NOMO-1 (cell line): ENCODE measurements around the gene INA.
"Not testable (repeated sequence)": the region's sequence is repeated elsewhere in the genome, so short reads cannot be mapped to it uniquely, and the experiment has no call there.

Source experiments
- DNase-seq, 2 experiments: peaks; one replicate each; lab custom pipeline; 2025; ENCODE audit not compliant: unreplicated experiment in 2 of 2; lab: John Stamatoyannopoulos, UW

Gene INA

GRCh38 chr10:103276896-103277712 is at the start of gene INA:
Gene INA (plus strand): TSS chr10:103277138. CDS start chr10:103277212, 74 bp downstream.
- DNase-seq, result no peak

- no peak for DNase-seq
These were observed 49.5 kb upstream of the INA start for GRCh38 chr10:103227416-103227815.

- DNase-seq, result no peak
These were observed 45.8 kb upstream of the INA start for GRCh38 chr10:103231047-103231551.

GRCh38 chr10:103232131-103232673 is 44.7 kb upstream of the INA start:
- no peak for DNase-seq

- peak; percentile 26 to 32 for DNase-seq
These were observed 44.0 kb upstream of the INA start for GRCh38 chr10:103232772-103233488.

- DNase-seq, result no peak
These were observed 41.2 kb upstream of the INA start for GRCh38 chr10:103235775-103236174.

- no peak for DNase-seq
These were observed 38.3 kb upstream of the INA start for GRCh38 chr10:103238506-103239252.

- peak; percentile 42 to 48 for DNase-seq
These were observed 35.5 kb upstream of the INA start for GRCh38 chr10:103241262-103242011.

- DNase-seq, result peak; percentile 65 to 68
These were observed 32.2 kb upstream of the INA start for GRCh38 chr10:103244666-103245271.

- not testable (repeated sequence) for DNase-seq
These were observed 31.4 kb upstream of the INA start, which contains the start of gene RPEL1 for GRCh38 chr10:103245587-103245986. Gene RPEL1 (plus strand): TSS chr10:103245887. CDS start chr10:103245997, 110 bp downstream.

GRCh38 chr10:103246324-103246723 is 30.6 kb upstream of the INA start:
- no peak for DNase-seq

GRCh38 chr10:103254113-103254512 is 22.8 kb upstream of the INA start:
- DNase-seq, result no peak

- DNase-seq, result no peak
These were observed 22.2 kb upstream of the INA start for GRCh38 chr10:103254538-103255325.

- DNase-seq, result no peak
These were observed 20.3 kb upstream of the INA start for GRCh38 chr10:103256613-103257012.

GRCh38 chr10:103257812-103258211 is 19.1 kb upstream of the INA start:
- DNase-seq, result no peak

GRCh38 chr10:103258928-103259327 is 18.0 kb upstream of the INA start:
- DNase-seq, result not testable (repeated sequence)

- DNase-seq, result no peak
These were observed 16.9 kb upstream of the INA start for GRCh38 chr10:103259989-103260388.

- DNase-seq, result no peak
These were observed 14.7 kb upstream of the INA start for GRCh38 chr10:103262229-103262628.
